ENCODE results near the gene SEMA5A. TPM values are rescaled to one million over a fixed set of nuclear protein-coding genes. Genes with fewer than 3 reads are reported as not detected.

The SEMA5A gene
- total and polyA plus RNA-seq, 4 experiments from 2014 or later, result 1.1 to 4.5 (median 2.4) TPM

- no peak for DNase-seq
- Histone ChIP-seq H3K27me3 (ENCODE audit: insufficient read depth, low read length) (no peaks in the 10 kb centered on the region), H3K4me1 (ENCODE audit: insufficient read depth, low read length) (no peaks in the 10 kb centered on the region), H3K27ac (ENCODE audit: low read depth, low read length) (no peak overlapping the region), H3K9me3 (ENCODE audit: control insufficient read depth in 1 of 2, low read length in 2 of 2) (no peaks in the 10 kb centered on the region), H3K36me3 (ENCODE audit: insufficient read depth, low read length) (no peaks in the 10 kb centered on the region), H3K4me3 (ENCODE audit: low read length in 2 of 2) (no peak overlapping the region)
- H3K4me3 Mint-ChIP-seq, result no peak overlapping the region
- peaks cover 0 to 17% (median 0%) of the 10 kb centered on the region in 8 donors for H3K9me3 Mint-ChIP-seq
- POLR2A ChIA-PET (ENCODE audit: partially characterized antibody), result no interaction called here
- H3K27me3 Mint-ChIP-seq, result no peaks in the 10 kb centered on the region
- CTCF ChIA-PET (ENCODE audit: partially characterized antibody), result no interaction called here
- H3K36me3 Mint-ChIP-seq, result no peaks in the 10 kb centered on the region
- intact Hi-C loops (cut with micrococcal nuclease), result no loop called here
- H3K27ac Mint-ChIP-seq, result no peak overlapping the region
- no peaks in the 10 kb centered on the region for H3K4me1 Mint-ChIP-seq
Measured at GRCh38 chr5:9338796-9339195, 207.1 kb downstream of the SEMA5A start.

GRCh38 chr5:9337928-9338595, 207.8 kb downstream of the SEMA5A start:
- no peaks in the 10 kb centered on the region for H3K36me3 ChIP-seq (ENCODE audit: insufficient read depth, low read length)
- H3K4me3 ChIP-seq (ENCODE audit: low read length in 2 of 2), result no peak overlapping the region
- Mint-ChIP-seq H3K4me3 (no peak overlapping the region), H3K9me3 (peaks cover 0 to 17% (median 0%) of the 10 kb centered on the region in 8 donors), H3K27me3 (no peaks in the 10 kb centered on the region), H3K36me3 (no peaks in the 10 kb centered on the region), H3K27ac (no peak overlapping the region), H3K4me1 (no peaks in the 10 kb centered on the region)
- ChIA-PET CTCF (ENCODE audit: partially characterized antibody) (no interaction called here), POLR2A (ENCODE audit: partially characterized antibody) (no interaction called here)
- no peaks in the 10 kb centered on the region for H3K4me1 ChIP-seq (ENCODE audit: insufficient read depth, low read length)
- intact Hi-C loops (cut with micrococcal nuclease), result no loop called here
- H3K27me3 ChIP-seq (ENCODE audit: insufficient read depth, low read length), result no peaks in the 10 kb centered on the region
- no peaks in the 10 kb centered on the region for H3K9me3 ChIP-seq (ENCODE audit: control insufficient read depth in 1 of 2, low read length in 2 of 2)
- no peak for DNase-seq
- no peak overlapping the region for H3K27ac ChIP-seq (ENCODE audit: low read depth, low read length)

GRCh38 chr5:9335754-9336495, 209.9 kb downstream of the SEMA5A start:
- H3K4me3 ChIP-seq (ENCODE audit: low read length in 2 of 2), result no peak overlapping the region
- H3K4me3 Mint-ChIP-seq, result no peak overlapping the region
- ChIA-PET CTCF (ENCODE audit: partially characterized antibody) (no interaction called here), POLR2A (ENCODE audit: partially characterized antibody) (no interaction called here)
- peaks cover 0 to 13% (median 0%) of the 10 kb centered on the region in 8 donors for H3K9me3 Mint-ChIP-seq
- no peak overlapping the region for H3K27ac ChIP-seq (ENCODE audit: low read depth, low read length)
- H3K27ac Mint-ChIP-seq, result no peak overlapping the region
- H3K4me1 ChIP-seq (ENCODE audit: insufficient read depth, low read length), result no peaks in the 10 kb centered on the region
- H3K36me3 Mint-ChIP-seq, result no peaks in the 10 kb centered on the region
- H3K36me3 ChIP-seq (ENCODE audit: insufficient read depth, low read length), result no peaks in the 10 kb centered on the region
- no peaks in the 10 kb centered on the region for H3K4me1 Mint-ChIP-seq
- intact Hi-C loops (cut with micrococcal nuclease), result no loop called here
- no peaks in the 10 kb centered on the region for H3K27me3 ChIP-seq (ENCODE audit: insufficient read depth, low read length)
- no peaks in the 10 kb centered on the region for H3K27me3 Mint-ChIP-seq
- H3K9me3 ChIP-seq (ENCODE audit: control insufficient read depth in 1 of 2, low read length in 2 of 2), result no peaks in the 10 kb centered on the region
- no peak for DNase-seq

GRCh38 chr5:9335269-9335668, 210.6 kb downstream of the SEMA5A start:
- no peaks in the 10 kb centered on the region for H3K4me1 ChIP-seq (ENCODE audit: insufficient read depth, low read length)
- Mint-ChIP-seq H3K27ac (no peak overlapping the region), H3K4me1 (no peaks in the 10 kb centered on the region), H3K27me3 (no peaks in the 10 kb centered on the region), H3K36me3 (no peaks in the 10 kb centered on the region), H3K4me3 (no peak overlapping the region), H3K9me3 (peaks cover 0 to 10% (median 0%) of the 10 kb centered on the region in 8 donors)
- H3K27me3 ChIP-seq (ENCODE audit: insufficient read depth, low read length), result no peaks in the 10 kb centered on the region
- DNase-seq, result no peak
- ChIA-PET CTCF (ENCODE audit: partially characterized antibody) (no interaction called here), POLR2A (ENCODE audit: partially characterized antibody) (no interaction called here)
- no peak overlapping the region for H3K4me3 ChIP-seq (ENCODE audit: low read length in 2 of 2)
- H3K27ac ChIP-seq (ENCODE audit: low read depth, low read length), result no peak overlapping the region
- no peaks in the 10 kb centered on the region for H3K36me3 ChIP-seq (ENCODE audit: insufficient read depth, low read length)
- intact Hi-C loops (cut with micrococcal nuclease), result no loop called here
- H3K9me3 ChIP-seq (ENCODE audit: control insufficient read depth in 1 of 2, low read length in 2 of 2), result no peaks in the 10 kb centered on the region

GRCh38 chr5:9332026-9332425, 213.8 kb downstream of the SEMA5A start:
- Histone ChIP-seq H3K4me1 (ENCODE audit: insufficient read depth, low read length) (no peaks in the 10 kb centered on the region), H3K27ac (ENCODE audit: low read depth, low read length) (no peak overlapping the region), H3K36me3 (ENCODE audit: insufficient read depth, low read length) (no peaks in the 10 kb centered on the region), H3K27me3 (ENCODE audit: insufficient read depth, low read length) (no peaks in the 10 kb centered on the region), H3K9me3 (ENCODE audit: control insufficient read depth in 1 of 2, low read length in 2 of 2) (no peaks in the 10 kb centered on the region), H3K4me3 (ENCODE audit: low read length in 2 of 2) (no peak overlapping the region)
- H3K4me3 Mint-ChIP-seq, result no peak overlapping the region
- no peaks in the 10 kb centered on the region for H3K36me3 Mint-ChIP-seq
- POLR2A ChIA-PET (ENCODE audit: partially characterized antibody), result no interaction called here
- peak overlapping the region in 1 of 7 donors; percentile 14 for H3K27ac Mint-ChIP-seq
- no peaks in the 10 kb centered on the region for H3K4me1 Mint-ChIP-seq
- peaks cover 0 to 9% (median 1%) of the 10 kb centered on the region in 8 donors for H3K9me3 Mint-ChIP-seq
- intact Hi-C loops (cut with micrococcal nuclease), result no loop called here
- peak in 1 of 5 donors; percentile 35 for DNase-seq
- CTCF ChIA-PET (ENCODE audit: partially characterized antibody), result no interaction called here
- H3K27me3 Mint-ChIP-seq, result no peaks in the 10 kb centered on the region

GRCh38 chr5:9331372-9331771, 214.5 kb downstream of the SEMA5A start:
- H3K4me3 Mint-ChIP-seq, result no peak overlapping the region
- no peaks in the 10 kb centered on the region for H3K36me3 Mint-ChIP-seq
- H3K9me3 ChIP-seq (ENCODE audit: control insufficient read depth in 1 of 2, low read length in 2 of 2), result no peaks in the 10 kb centered on the region
- H3K36me3 ChIP-seq (ENCODE audit: insufficient read depth, low read length), result no peaks in the 10 kb centered on the region
- no peaks in the 10 kb centered on the region for H3K27me3 Mint-ChIP-seq
- DNase-seq, result no peak
- H3K9me3 Mint-ChIP-seq, result peaks cover 0 to 9% (median 1%) of the 10 kb centered on the region in 8 donors
- ChIA-PET POLR2A (ENCODE audit: partially characterized antibody) (no interaction called here), CTCF (ENCODE audit: partially characterized antibody) (no interaction called here)
- no peak overlapping the region for H3K27ac ChIP-seq (ENCODE audit: low read depth, low read length)
- H3K4me1 Mint-ChIP-seq, result no peaks in the 10 kb centered on the region
- H3K4me1 ChIP-seq (ENCODE audit: insufficient read depth, low read length), result no peaks in the 10 kb centered on the region
- no peak overlapping the region for H3K4me3 ChIP-seq (ENCODE audit: low read length in 2 of 2)
- intact Hi-C loops (cut with micrococcal nuclease), result no loop called here
- H3K27me3 ChIP-seq (ENCODE audit: insufficient read depth, low read length), result no peaks in the 10 kb centered on the region
- H3K27ac Mint-ChIP-seq, result no peak overlapping the region

GRCh38 chr5:9329125-9329524, 216.8 kb downstream of the SEMA5A start:
- ChIA-PET CTCF (ENCODE audit: partially characterized antibody) (no interaction called here), POLR2A (ENCODE audit: partially characterized antibody) (no interaction called here)
- no peaks in the 10 kb centered on the region for H3K4me1 Mint-ChIP-seq
- no peak overlapping the region for H3K27ac Mint-ChIP-seq
- H3K9me3 ChIP-seq (ENCODE audit: control insufficient read depth in 1 of 2, low read length in 2 of 2), result no peaks in the 10 kb centered on the region
- intact Hi-C loops (cut with micrococcal nuclease), result no loop called here
- no peak for DNase-seq
- H3K36me3 ChIP-seq (ENCODE audit: insufficient read depth, low read length), result no peaks in the 10 kb centered on the region
- no peaks in the 10 kb centered on the region for H3K27me3 ChIP-seq (ENCODE audit: insufficient read depth, low read length)
- H3K4me1 ChIP-seq (ENCODE audit: insufficient read depth, low read length), result no peaks in the 10 kb centered on the region
- H3K9me3 Mint-ChIP-seq, result peaks cover 0 to 9% (median 2%) of the 10 kb centered on the region in 8 donors
- no peak overlapping the region for H3K27ac ChIP-seq (ENCODE audit: low read depth, low read length)
- H3K27me3 Mint-ChIP-seq, result no peaks in the 10 kb centered on the region
- H3K4me3 ChIP-seq (ENCODE audit: low read length in 2 of 2), result no peak overlapping the region
- H3K4me3 Mint-ChIP-seq, result no peak overlapping the region
- no peaks in the 10 kb centered on the region for H3K36me3 Mint-ChIP-seq

All from CD4-positive, alpha-beta memory T cell (primary cell).